ENCODE measurements around the gene NBPF26.
A peak's percentile ranks its signal among the peaks of the same experiment; 100 is the strongest.
"Not testable (repeated sequence)": the region's sequence is repeated elsewhere in the genome, so short reads cannot be mapped to it uniquely, and the experiment has no call there.

NBPF26 gene

DNA sequence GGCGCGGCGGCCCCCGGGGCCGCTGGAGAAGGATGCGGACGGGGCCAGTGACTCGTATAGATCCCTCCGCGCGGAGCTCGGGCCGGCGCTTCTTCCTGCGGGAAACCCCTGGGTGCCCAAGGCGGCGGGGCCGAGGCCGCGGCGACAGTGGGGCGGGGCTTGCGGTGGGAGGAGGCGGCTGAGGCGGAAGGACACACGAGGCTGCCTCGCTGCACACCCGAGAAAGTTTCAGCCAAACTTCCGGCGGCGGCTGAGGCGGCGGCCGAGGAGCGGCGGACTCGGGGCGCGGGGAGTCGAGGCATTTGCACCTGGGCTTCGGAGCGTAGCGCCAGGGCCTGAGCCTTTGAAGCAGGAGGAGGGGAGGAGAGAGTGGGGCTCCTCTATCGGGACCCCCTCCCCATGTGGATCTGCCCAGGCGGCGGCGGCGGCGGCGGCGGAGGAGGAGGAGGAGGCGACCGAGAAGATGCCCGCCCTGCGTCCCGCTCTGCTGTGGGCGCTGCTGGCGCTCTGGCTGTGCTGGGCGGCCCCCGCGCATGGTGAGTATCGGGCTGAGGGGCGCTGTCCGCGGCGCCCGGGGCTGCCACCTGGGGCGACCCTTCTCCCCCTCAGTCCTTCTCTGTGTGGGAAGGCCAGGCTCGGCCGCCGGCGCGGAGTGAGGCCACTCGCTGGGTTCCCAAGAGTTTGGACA, at the start of gene NBPF26:
NBPF26 (plus strand) TSS at position 231 of the 688 bp plus-strand sequence.
- not testable (repeated sequence) for H4K20me1 ChIP-seq (ENCODE audit: insufficient read depth, low read length); H3K27me3 ChIP-seq (ENCODE audit: low read depth, low read length); H3K4me1 ChIP-seq (ENCODE audit: low read length); H3K36me3 ChIP-seq (replicated peaks; ENCODE audit: low read depth, low read length); H3K9me3 ChIP-seq (ENCODE audit: insufficient read depth, low read length); H3K79me2 ChIP-seq (ENCODE audit: low read length)
- H3K4me2 ChIP-seq (ENCODE audit: low read length): peak within 1 kb of the TSS; percentile 75
- peak within 1 kb of the TSS; percentile 38 for H3K27ac ChIP-seq (ENCODE audit: low read length)
- peak within 1 kb of the TSS; percentile 96 for H3K4me3 ChIP-seq (ENCODE audit: low read length)
- peak within 1 kb of the TSS; percentile 81; the same call in 1 of the 2 replicates for H2AFZ ChIP-seq (ENCODE audit: low read depth, low read length)
- H3K9ac ChIP-seq (ENCODE audit: low read length): peak within 1 kb of the TSS; percentile 94

DNA sequence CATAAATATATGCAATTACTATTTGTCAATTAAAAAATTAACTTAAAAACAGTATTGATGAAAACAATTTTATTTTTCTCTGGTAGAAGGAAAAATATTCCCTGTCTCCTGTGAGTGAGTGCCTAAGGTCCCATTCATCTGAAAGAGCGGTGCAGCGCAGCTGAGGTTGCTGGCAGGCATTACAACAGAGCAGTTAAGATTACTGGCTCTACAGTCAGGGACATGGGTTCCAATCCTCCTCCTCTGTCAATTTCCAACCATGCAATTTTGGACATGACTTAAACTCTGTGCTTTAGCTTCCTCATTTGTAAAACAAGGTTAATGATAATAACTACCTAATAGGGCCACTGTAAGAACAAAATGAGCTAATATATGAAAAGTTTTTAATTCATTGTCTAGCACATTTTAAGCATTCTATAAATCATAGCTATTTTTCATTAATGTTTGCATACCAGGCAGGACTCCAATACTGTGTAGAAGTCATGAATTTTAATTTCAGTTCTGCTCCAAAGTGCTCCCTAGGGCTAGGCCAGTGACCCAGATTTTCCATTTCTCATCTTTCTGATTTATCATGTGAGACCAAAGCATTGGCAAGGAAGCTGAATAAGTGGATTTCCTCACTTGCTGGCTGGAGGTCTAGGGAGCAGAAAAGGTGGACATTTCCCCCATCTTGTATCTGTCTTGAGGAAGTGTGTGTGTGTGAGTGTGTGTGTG, 43.5 kb upstream of the NBPF26 start:
- not testable (repeated sequence) for H3K4me1 ChIP-seq (ENCODE audit: low read length); H3K4me2 ChIP-seq (ENCODE audit: low read length); H3K4me3 ChIP-seq (ENCODE audit: low read length); H3K9ac ChIP-seq (ENCODE audit: low read length); H3K9me3 ChIP-seq (ENCODE audit: insufficient read depth, low read length); H4K20me1 ChIP-seq (ENCODE audit: insufficient read depth, low read length); H3K27me3 ChIP-seq (ENCODE audit: low read depth, low read length); H3K27ac ChIP-seq (ENCODE audit: low read length); H2AFZ ChIP-seq (ENCODE audit: low read depth, low read length); H3K79me2 ChIP-seq (ENCODE audit: low read length); H3K36me3 ChIP-seq (replicated peaks; ENCODE audit: low read depth, low read length)

GRCh38 chr1:120680938-120681337, 42.8 kb upstream of the NBPF26 start:
- H3K4me1 ChIP-seq (ENCODE audit: low read length); H3K27ac ChIP-seq (ENCODE audit: low read length); H3K79me2 ChIP-seq (ENCODE audit: low read length); H3K4me3 ChIP-seq (ENCODE audit: low read length); H2AFZ ChIP-seq (ENCODE audit: low read depth, low read length); H3K9ac ChIP-seq (ENCODE audit: low read length); H3K9me3 ChIP-seq (ENCODE audit: insufficient read depth, low read length); H3K36me3 ChIP-seq (replicated peaks; ENCODE audit: low read depth, low read length); H3K4me2 ChIP-seq (ENCODE audit: low read length); H3K27me3 ChIP-seq (ENCODE audit: low read depth, low read length); H4K20me1 ChIP-seq (ENCODE audit: insufficient read depth, low read length): not testable (repeated sequence)

- H4K20me1 ChIP-seq (ENCODE audit: insufficient read depth, low read length); H3K79me2 ChIP-seq (ENCODE audit: low read length); H3K4me3 ChIP-seq (ENCODE audit: low read length); H3K36me3 ChIP-seq (replicated peaks; ENCODE audit: low read depth, low read length); H2AFZ ChIP-seq (ENCODE audit: low read depth, low read length); H3K4me2 ChIP-seq (ENCODE audit: low read length); H3K9ac ChIP-seq (ENCODE audit: low read length); H3K27me3 ChIP-seq (ENCODE audit: low read depth, low read length); H3K4me1 ChIP-seq (ENCODE audit: low read length); H3K9me3 ChIP-seq (ENCODE audit: insufficient read depth, low read length); H3K27ac ChIP-seq (ENCODE audit: low read length): not testable (repeated sequence)
Observed at GRCh38 chr1:120684397-120684796, 39.3 kb upstream of the NBPF26 start.

- H3K9ac ChIP-seq (ENCODE audit: low read length); H3K27ac ChIP-seq (ENCODE audit: low read length); H3K36me3 ChIP-seq (replicated peaks; ENCODE audit: low read depth, low read length); H3K79me2 ChIP-seq (ENCODE audit: low read length); H3K4me1 ChIP-seq (ENCODE audit: low read length); H2AFZ ChIP-seq (ENCODE audit: low read depth, low read length); H4K20me1 ChIP-seq (ENCODE audit: insufficient read depth, low read length); H3K27me3 ChIP-seq (ENCODE audit: low read depth, low read length); H3K9me3 ChIP-seq (ENCODE audit: insufficient read depth, low read length); H3K4me2 ChIP-seq (ENCODE audit: low read length); H3K4me3 ChIP-seq (ENCODE audit: low read length): not testable (repeated sequence)
Observed at GRCh38 chr1:120685622-120686021, 38.1 kb upstream of the NBPF26 start.

GRCh38 chr1:120687250-120687649, 36.5 kb upstream of the NBPF26 start:
- H3K36me3 ChIP-seq (replicated peaks; ENCODE audit: low read depth, low read length); H3K4me2 ChIP-seq (ENCODE audit: low read length); H3K27me3 ChIP-seq (ENCODE audit: low read depth, low read length); H3K27ac ChIP-seq (ENCODE audit: low read length); H3K4me3 ChIP-seq (ENCODE audit: low read length); H3K9ac ChIP-seq (ENCODE audit: low read length); H4K20me1 ChIP-seq (ENCODE audit: insufficient read depth, low read length); H3K4me1 ChIP-seq (ENCODE audit: low read length); H3K79me2 ChIP-seq (ENCODE audit: low read length); H3K9me3 ChIP-seq (ENCODE audit: insufficient read depth, low read length); H2AFZ ChIP-seq (ENCODE audit: low read depth, low read length): not testable (repeated sequence)

GRCh38 chr1:120700807-120701562, 22.8 kb upstream of the NBPF26 start:
- H3K4me3 ChIP-seq (ENCODE audit: low read length); H3K27ac ChIP-seq (ENCODE audit: low read length); H3K4me1 ChIP-seq (ENCODE audit: low read length); H3K9me3 ChIP-seq (ENCODE audit: insufficient read depth, low read length); H2AFZ ChIP-seq (ENCODE audit: low read depth, low read length); H4K20me1 ChIP-seq (ENCODE audit: insufficient read depth, low read length); H3K36me3 ChIP-seq (replicated peaks; ENCODE audit: low read depth, low read length); H3K9ac ChIP-seq (ENCODE audit: low read length); H3K4me2 ChIP-seq (ENCODE audit: low read length); H3K79me2 ChIP-seq (ENCODE audit: low read length); H3K27me3 ChIP-seq (ENCODE audit: low read depth, low read length): not testable (repeated sequence)

DNA sequence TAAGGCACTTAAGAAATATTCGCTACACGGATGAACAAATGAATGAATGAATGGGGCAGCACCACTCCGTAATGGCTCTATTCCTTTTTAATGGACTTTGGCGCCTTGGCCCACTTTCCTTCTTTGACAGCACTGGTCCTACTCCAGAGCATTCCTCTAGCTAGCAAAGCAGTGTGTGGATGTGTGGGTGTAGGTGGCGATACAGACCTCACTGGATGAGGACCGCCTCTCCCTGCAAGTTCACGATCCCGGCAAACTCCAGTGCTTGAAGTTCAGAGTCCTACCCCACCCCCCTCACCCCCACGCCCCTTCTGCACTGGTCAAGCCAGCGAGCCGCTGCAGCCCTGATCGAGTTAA, 409 bp upstream of the NBPF26 start:
- H3K36me3 ChIP-seq (replicated peaks; ENCODE audit: low read depth, low read length); H3K27me3 ChIP-seq (ENCODE audit: low read depth, low read length); H3K9ac ChIP-seq (ENCODE audit: low read length); H3K9me3 ChIP-seq (ENCODE audit: insufficient read depth, low read length); H3K79me2 ChIP-seq (ENCODE audit: low read length); H3K4me1 ChIP-seq (ENCODE audit: low read length); H4K20me1 ChIP-seq (ENCODE audit: insufficient read depth, low read length); H2AFZ ChIP-seq (ENCODE audit: low read depth, low read length); H3K27ac ChIP-seq (ENCODE audit: low read length): not testable (repeated sequence)
- peak overlapping the region; percentile 64 for H3K4me3 ChIP-seq (ENCODE audit: low read length)
- H3K4me2 ChIP-seq (ENCODE audit: low read length): peak overlapping the region; percentile 52

- Histone ChIP-seq H3K4me2 (ENCODE audit: low read length) (peak overlapping the region; percentile 75), H3K4me3 (ENCODE audit: low read length) (peak overlapping the region; percentile 96), H3K9ac (ENCODE audit: low read length) (peak overlapping the region; percentile 94)
- not testable (repeated sequence) for H3K27me3 ChIP-seq (ENCODE audit: low read depth, low read length); H3K4me1 ChIP-seq (ENCODE audit: low read length); H3K79me2 ChIP-seq (ENCODE audit: low read length); H4K20me1 ChIP-seq (ENCODE audit: insufficient read depth, low read length); H3K9me3 ChIP-seq (ENCODE audit: insufficient read depth, low read length); H3K36me3 ChIP-seq (replicated peaks; ENCODE audit: low read depth, low read length); H3K27ac ChIP-seq (ENCODE audit: low read length); H2AFZ ChIP-seq (ENCODE audit: low read depth, low read length)
Observed at GRCh38 chr1:120724507-120724906, 762 bp downstream of the NBPF26 start.
